Measurements from ENCODE around the gene PLCD1.

Gene PLCD1

GRCh38 chr3:38051131-38051530, 21.7 kb upstream of the PLCD1 start:
- Histone ChIP-seq H3K4me3 (ENCODE audit: low read length) (no peak overlapping the region), H3K27ac (ENCODE audit: low read length) (no peak overlapping the region), H3K4me1 (ENCODE audit: low read length) (no peaks in the 10 kb centered on the region), H3K27me3 (replicated peaks; ENCODE audit: insufficient read depth, low read length) (no peaks in the 10 kb centered on the region), H3F3A (ENCODE audit: insufficient read depth, low read length) (no peaks in the 10 kb centered on the region), H3K36me3 (replicated peaks; ENCODE audit: insufficient read depth, low read length) (no peaks in the 10 kb centered on the region), H2AFZ (ENCODE audit: low read length) (no peak overlapping the region), H3K9me3 (replicated peaks; ENCODE audit: insufficient read depth, low read length) (no peaks in the 10 kb centered on the region), H3K4me2 (ENCODE audit: low read depth, low read length) (no peak overlapping the region), H3K9ac (ENCODE audit: low read length) (no peak overlapping the region), H3K79me2 (ENCODE audit: low read length) (no peaks in the 10 kb centered on the region), H3K9me2 (replicated peaks; ENCODE audit: insufficient read depth, low read length) (no peaks in the 10 kb centered on the region), H4K20me1 (ENCODE audit: insufficient read depth, low read length) (no peaks in the 10 kb centered on the region)
- TF ChIP-seq EZH2 (optimal IDR thresholded peaks at IDR 0.05; ENCODE audit: low read depth, low read length) (no peak), EZH2phosphoT487 (IDR thresholded peaks at IDR 0.05; ENCODE audit: low read length) (no peak)
- TF ChIP-seq, protein P1, sequence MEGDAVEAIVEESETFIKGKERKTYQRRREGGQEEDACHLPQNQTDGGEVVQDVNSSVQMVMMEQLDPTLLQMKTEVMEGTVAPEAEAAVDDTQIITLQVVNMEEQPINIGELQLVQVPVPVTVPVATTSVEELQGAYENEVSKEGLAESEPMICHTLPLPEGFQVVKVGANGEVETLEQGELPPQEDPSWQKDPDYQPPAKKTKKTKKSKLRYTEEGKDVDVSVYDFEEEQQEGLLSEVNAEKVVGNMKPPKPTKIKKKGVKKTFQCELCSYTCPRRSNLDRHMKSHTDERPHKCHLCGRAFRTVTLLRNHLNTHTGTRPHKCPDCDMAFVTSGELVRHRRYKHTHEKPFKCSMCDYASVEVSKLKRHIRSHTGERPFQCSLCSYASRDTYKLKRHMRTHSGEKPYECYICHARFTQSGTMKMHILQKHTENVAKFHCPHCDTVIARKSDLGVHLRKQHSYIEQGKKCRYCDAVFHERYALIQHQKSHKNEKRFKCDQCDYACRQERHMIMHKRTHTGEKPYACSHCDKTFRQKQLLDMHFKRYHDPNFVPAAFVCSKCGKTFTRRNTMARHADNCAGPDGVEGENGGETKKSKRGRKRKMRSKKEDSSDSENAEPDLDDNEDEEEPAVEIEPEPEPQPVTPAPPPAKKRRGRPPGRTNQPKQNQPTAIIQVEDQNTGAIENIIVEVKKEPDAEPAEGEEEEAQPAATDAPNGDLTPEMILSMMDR (IDR thresholded peaks at IDR 0.05; ENCODE audit: low read length), result no peak
- DNase-seq, result no peak

DNA sequence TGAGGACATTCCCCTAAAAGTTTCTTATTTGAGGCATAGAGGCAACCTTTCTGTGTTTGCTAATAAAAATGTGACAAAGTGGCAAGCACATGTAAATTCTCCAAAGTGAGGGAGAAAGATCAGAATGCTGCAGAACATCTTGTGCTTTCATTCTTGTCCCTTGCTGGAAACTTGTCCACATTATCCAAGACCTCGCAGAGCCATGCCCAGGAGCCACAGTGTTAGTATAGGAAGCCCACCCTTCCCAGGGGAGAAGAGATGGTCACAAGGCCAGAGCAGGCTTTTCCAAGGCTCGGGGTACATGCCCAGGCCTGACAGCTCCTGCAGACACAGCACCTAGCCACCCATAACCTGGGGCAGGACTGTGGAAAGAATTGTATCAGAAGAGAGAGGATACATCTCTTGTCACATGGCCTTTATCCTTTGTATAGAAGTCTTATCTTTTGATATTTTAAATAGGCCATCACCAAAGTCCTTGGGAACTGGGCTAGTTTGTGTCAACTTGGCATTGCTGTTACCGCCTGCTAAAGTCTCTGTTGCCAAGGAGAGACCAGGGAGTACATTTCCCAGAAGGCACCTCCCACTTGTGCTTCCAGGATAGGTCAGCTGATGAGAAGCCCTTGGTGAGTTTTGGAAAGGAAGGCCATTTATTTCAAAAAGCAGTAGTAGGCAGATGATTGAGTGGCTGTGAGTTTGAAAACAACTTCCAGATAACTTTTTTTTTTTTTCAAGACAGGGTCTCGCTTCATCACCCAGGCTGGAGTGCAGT, 20.1 kb upstream of the PLCD1 start:
- H3K4me2 ChIP-seq (ENCODE audit: low read depth, low read length), result no peak overlapping the region
- H3K4me1 ChIP-seq (ENCODE audit: low read length), result no peaks in the 10 kb centered on the region
- no peaks in the 10 kb centered on the region for H3F3A ChIP-seq (ENCODE audit: insufficient read depth, low read length)
- H3K9me2 ChIP-seq (replicated peaks; ENCODE audit: insufficient read depth, low read length), result no peaks in the 10 kb centered on the region
- no peak for TF ChIP-seq EZH2phosphoT487 (IDR thresholded peaks at IDR 0.05; ENCODE audit: low read length)
- no peak for TF ChIP-seq EZH2 (optimal IDR thresholded peaks at IDR 0.05; ENCODE audit: low read depth, low read length)
- TF ChIP-seq, protein P1 (IDR thresholded peaks at IDR 0.05; ENCODE audit: low read length), result no peak
- H2AFZ ChIP-seq (ENCODE audit: low read length), result no peak overlapping the region
- no peak for DNase-seq
- H3K36me3 ChIP-seq (replicated peaks; ENCODE audit: insufficient read depth, low read length), result no peaks in the 10 kb centered on the region
- no peaks in the 10 kb centered on the region for H3K9me3 ChIP-seq (replicated peaks; ENCODE audit: insufficient read depth, low read length)
- no peaks in the 10 kb centered on the region for H3K27me3 ChIP-seq (replicated peaks; ENCODE audit: insufficient read depth, low read length)
- no peak overlapping the region for H3K9ac ChIP-seq (ENCODE audit: low read length)
- no peaks in the 10 kb centered on the region for H3K79me2 ChIP-seq (ENCODE audit: low read length)
- no peak overlapping the region for H3K4me3 ChIP-seq (ENCODE audit: low read length)
- H3K27ac ChIP-seq (ENCODE audit: low read length), result no peak overlapping the region
- no peaks in the 10 kb centered on the region for H4K20me1 ChIP-seq (ENCODE audit: insufficient read depth, low read length)

DNA sequence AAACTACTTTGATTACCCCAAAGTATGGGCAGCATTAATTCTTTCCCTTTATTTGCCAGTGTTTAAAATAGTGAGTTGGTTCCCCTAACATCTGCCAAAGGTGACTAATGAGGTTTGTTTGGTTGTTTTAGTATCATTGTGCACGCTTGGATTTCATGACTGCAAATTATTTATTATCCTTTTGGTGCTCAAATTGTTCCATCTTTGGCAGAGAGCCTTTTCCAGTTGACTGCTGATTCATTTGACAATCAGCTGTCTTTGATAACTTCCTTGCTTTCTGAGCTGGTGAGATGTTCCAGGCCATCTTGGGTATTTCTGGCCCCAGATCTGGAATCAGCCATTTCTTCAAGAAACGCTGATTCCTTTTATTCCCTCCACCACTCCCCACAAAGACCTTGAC, 18.5 kb upstream of the PLCD1 start:
- Histone ChIP-seq H3K27me3 (replicated peaks; ENCODE audit: insufficient read depth, low read length) (no peaks in the 10 kb centered on the region), H3K4me1 (ENCODE audit: low read length) (no peaks in the 10 kb centered on the region), H3K36me3 (replicated peaks; ENCODE audit: insufficient read depth, low read length) (no peaks in the 10 kb centered on the region), H3K27ac (ENCODE audit: low read length) (no peak overlapping the region), H3F3A (ENCODE audit: insufficient read depth, low read length) (no peaks in the 10 kb centered on the region), H3K4me2 (ENCODE audit: low read depth, low read length) (no peak overlapping the region), H3K79me2 (ENCODE audit: low read length) (no peaks in the 10 kb centered on the region), H3K4me3 (ENCODE audit: low read length) (no peak overlapping the region), H3K9me3 (replicated peaks; ENCODE audit: insufficient read depth, low read length) (no peaks in the 10 kb centered on the region), H4K20me1 (ENCODE audit: insufficient read depth, low read length) (no peaks in the 10 kb centered on the region), H3K9me2 (replicated peaks; ENCODE audit: insufficient read depth, low read length) (no peaks in the 10 kb centered on the region), H3K9ac (ENCODE audit: low read length) (no peak overlapping the region), H2AFZ (ENCODE audit: low read length) (no peak overlapping the region)
- DNase-seq, result no peak
- TF ChIP-seq, protein P1 (IDR thresholded peaks at IDR 0.05; ENCODE audit: low read length), result no peak
- TF ChIP-seq EZH2 (optimal IDR thresholded peaks at IDR 0.05; ENCODE audit: low read depth, low read length) (no peak), EZH2phosphoT487 (IDR thresholded peaks at IDR 0.05; ENCODE audit: low read length) (no peak)

Measured in MM.1S (cell line).